IMR-90 (cell line): ENCODE data around the gene PRKAR2A. TPM values are rescaled to one million over a fixed set of nuclear protein-coding genes. Genes with fewer than 3 reads are reported as not detected.

Experiments
- ATAC-seq: fragments of 200-7000 bp; cut with Tn5 transposase; 2 replicates; pipeline ENCODE4 v1.9.1; 2020; ENCODE audit warnings: low read depth, mild to moderate bottlenecking, moderate library complexity
- BruUV-seq: library from RNA; stranded (reverse); fragments of 400-500 nt; replicated peaks from 2 replicates; lab custom pipeline; 2021; lab: Mats Ljungman, UMichigan
- CTCF ChIA-PET: fragments of 300-600 bp; formaldehyde crosslinking; extraction: SDS; loops from one replicate; lab custom pipeline; 2021; ENCODE audit warnings: antibody characterized with exemption; lab: Yijun Ruan, JAX
- POLR2A ChIA-PET: fragments of 300-600 bp; sonication (Branson Sonifier 250); formaldehyde crosslinking; loops from one replicate; lab custom pipeline; 2022; ENCODE audit warnings: antibody characterized with exemption; ENCODE audit not compliant: unreplicated experiment; lab: Charles Lee
- DNase-seq: peaks from one replicate; pipeline ENCODE4 v3.0.0; 2013
- H2AFZ ChIP-seq: replicated peaks from 2 replicates; pipeline ENCODE3; 2013; ENCODE audit warnings: low read length, mild to moderate bottlenecking; ENCODE audit not compliant: poor library complexity
- H2AK5ac ChIP-seq: 2 replicates; pipeline ENCODE4 v1.6.1; 2013; ENCODE audit warnings: low read depth, low read length, inconsistent platforms
- H2AK9ac ChIP-seq: replicated peaks from 2 replicates; pipeline ENCODE3; 2013; ENCODE audit warnings: mild to moderate bottlenecking, low read depth, low read length, moderate library complexity; ENCODE audit not compliant: poor library complexity
- H2BK120ac ChIP-seq: 2 replicates; pipeline ENCODE4 v1.6.1; 2013; ENCODE audit warnings: low read depth, low read length, inconsistent platforms
- H2BK15ac ChIP-seq: 3 replicates; pipeline ENCODE4 v1.6.1; 2013; ENCODE audit warnings: low read depth, low read length, inconsistent platforms
- H2BK20ac ChIP-seq: 2 replicates; pipeline ENCODE4 v1.6.1; 2013; ENCODE audit warnings: low read depth, mild to moderate bottlenecking, inconsistent platforms, low read length, moderate library complexity
- H2BK5ac ChIP-seq: 2 replicates; pipeline ENCODE4 v1.6.1; 2013; ENCODE audit warnings: mild to moderate bottlenecking, low read depth, low read length, inconsistent platforms; ENCODE audit not compliant: poor library complexity, severe bottlenecking
- H3K14ac ChIP-seq: replicated peaks from 2 replicates; pipeline ENCODE4 v1.6.1; 2013; ENCODE audit warnings: low read depth, low read length, inconsistent platforms
- H3K18ac ChIP-seq: 2 replicates; pipeline ENCODE4 v1.6.1; 2013; ENCODE audit warnings: low read depth, low read length, control low read depth
- H3K23ac ChIP-seq: 2 replicates; pipeline ENCODE4 v1.6.1; 2013; ENCODE audit warnings: low read depth, low read length, inconsistent platforms
- H3K27ac ChIP-seq: 2 replicates; pipeline ENCODE4 v1.5.1; 2013; ENCODE audit warnings: mild to moderate bottlenecking, control low read depth, low read length; ENCODE audit not compliant: insufficient read depth
- H3K27me3 ChIP-seq: 2 replicates; pipeline ENCODE4 v1.6.1; 2013; ENCODE audit warnings: low read length; ENCODE audit not compliant: control insufficient read depth, insufficient read depth
- H3K36me3 ChIP-seq: 2 replicates; pipeline ENCODE4 v1.6.1; 2013; ENCODE audit warnings: low read length, mixed read lengths; ENCODE audit not compliant: control insufficient read depth, insufficient read depth
- H3K4ac ChIP-seq: 2 replicates; pipeline ENCODE4 v1.6.1; 2013; ENCODE audit warnings: low read depth, low read length, inconsistent platforms
- H3K4me1 ChIP-seq: 2 replicates; pipeline ENCODE4 v1.6.1; 2013; ENCODE audit warnings: low read length, mixed read lengths; ENCODE audit not compliant: control insufficient read depth, insufficient read depth
- H3K4me2 ChIP-seq: 2 replicates; pipeline ENCODE4 v1.6.1; 2013; ENCODE audit warnings: low read depth, mild to moderate bottlenecking, control low read depth, low read length, moderate library complexity
- H3K4me3 ChIP-seq: 2 replicates; pipeline ENCODE4 v1.5.1; 2013; ENCODE audit warnings: low read depth, mild to moderate bottlenecking, control low read depth, low read length, moderate library complexity; ENCODE audit not compliant: insufficient read depth
- H3K56ac ChIP-seq: 2 replicates; pipeline ENCODE4 v1.6.1; 2013; ENCODE audit warnings: low read length, inconsistent platforms; ENCODE audit not compliant: insufficient read depth; ENCODE audit errors: extremely low read depth
- H3K79me1 ChIP-seq, 2 experiments: 2 replicates each; pipeline ENCODE4 v1.6.1; 2013; ENCODE audit warnings: low read length in 2 of 2, inconsistent platforms in 1 of 2, low read depth in 1 of 2
- H3K9ac ChIP-seq: 2 replicates; pipeline ENCODE4 v1.6.1; 2013; ENCODE audit warnings: low read depth, low read length, control low read depth
- H3K9me1 ChIP-seq: 2 replicates; pipeline ENCODE4 v1.6.1; 2013; ENCODE audit warnings: low read length, inconsistent platforms; ENCODE audit not compliant: insufficient read depth
- H3K9me3 ChIP-seq: 2 replicates; pipeline ENCODE4 v1.6.1; 2013; ENCODE audit warnings: low read length; ENCODE audit not compliant: control insufficient read depth, insufficient read depth
- H4K20me1 ChIP-seq: 2 replicates; pipeline ENCODE4 v1.6.1; 2013; ENCODE audit warnings: low read length, inconsistent platforms; ENCODE audit not compliant: insufficient read depth
- H4K5ac ChIP-seq: 2 replicates; pipeline ENCODE4 v1.6.1; 2013; ENCODE audit warnings: mild to moderate bottlenecking, low read depth, low read length, control low read depth
- H4K8ac ChIP-seq, 2 experiments: 2 replicates each; pipeline ENCODE4 v1.6.1; 2013; ENCODE audit warnings: low read depth in 2 of 2, low read length in 2 of 2, control low read depth in 1 of 2, inconsistent platforms in 1 of 2
- H4K91ac ChIP-seq: 2 replicates; pipeline ENCODE4 v1.6.1; 2013; ENCODE audit warnings: low read depth, low read length, inconsistent platforms; ENCODE audit not compliant: insufficient read depth
- BHLHE40 ChIP-seq: fragments of 150-350 bp; IDR thresholded peaks from 2 replicates; pipeline ENCODE4 v1.6.1; 2016; ENCODE audit warnings: mild to moderate bottlenecking, low read depth, low read length
- CEBPB ChIP-seq: IDR thresholded peaks from 2 replicates; pipeline ENCODE4 v1.6.1; 2012; ENCODE audit warnings: low read depth, low read length, improper control_type of control experiment
- CHD1 ChIP-seq: IDR thresholded peaks from 2 replicates; pipeline ENCODE4 v1.6.1; 2012; ENCODE audit warnings: low read depth, low read length, improper control_type of control experiment
- FOS ChIP-seq: fragments of 150-350 bp; IDR thresholded peaks from 2 replicates; pipeline ENCODE4 v1.6.1; 2016; ENCODE audit warnings: low read depth, low read length
- MAFK ChIP-seq: IDR thresholded peaks from 2 replicates; pipeline ENCODE4 v1.6.1; 2012; ENCODE audit warnings: low read depth, low read length, improper control_type of control experiment
- MAZ ChIP-seq: IDR thresholded peaks from 2 replicates; pipeline ENCODE4 v1.6.1; 2012; ENCODE audit warnings: low read depth, mild to moderate bottlenecking, low read length, improper control_type of control experiment, moderate library complexity, borderline replicate concordance
- MXI1 ChIP-seq: IDR thresholded peaks from 2 replicates; pipeline ENCODE4 v1.6.1; 2012; ENCODE audit warnings: low read depth, mild to moderate bottlenecking, low read length, moderate library complexity, borderline replicate concordance
- NFE2L2 ChIP-seq: fragments of 150-350 bp; IDR thresholded peaks from 2 replicates; pipeline ENCODE4 v1.6.1; 2016; ENCODE audit warnings: low read depth, mild to moderate bottlenecking, low read length
- POLR2A ChIP-seq: IDR thresholded peaks from 2 replicates; pipeline ENCODE4 v1.6.1; 2012; ENCODE audit warnings: mild to moderate bottlenecking, low read depth, low read length
- RAD21 ChIP-seq: IDR thresholded peaks from 2 replicates; pipeline ENCODE4 v1.6.1; 2012; ENCODE audit warnings: low read length, improper control_type of control experiment
- RCOR1 ChIP-seq: IDR thresholded peaks from 2 replicates; pipeline ENCODE4 v1.6.1; 2012; ENCODE audit warnings: mild to moderate bottlenecking, low read length, improper control_type of control experiment; ENCODE audit not compliant: insufficient replicate concordance
- RFX5 ChIP-seq: IDR thresholded peaks from 2 replicates; pipeline ENCODE4 v1.8.0; 2012; ENCODE audit warnings: low read depth, mild to moderate bottlenecking, low read length, moderate library complexity
- SMC3 ChIP-seq: fragments of 150-350 bp; IDR thresholded peaks from 2 replicates; pipeline ENCODE4 v1.6.1; 2016; ENCODE audit warnings: low read depth, mild to moderate bottlenecking, antibody characterized with exemption, low read length, moderate library complexity
- WGBS, 2 experiments: methylation state at CpG; one replicate each; pipeline versions ENCODE4 v1.1.5 to v1.1.7; 2013; ENCODE audit warnings: missing lambda C conversion rate in 2 of 2; ENCODE audit not compliant: insufficient read length in 1 of 2; ENCODE audit errors: extremely low coverage in 2 of 2; 5-methylcytosine and 5-hydroxymethylcytosine counted together
- dilution Hi-C: fragments of 300-500 bp; cut with HindIII; formaldehyde crosslinking; loops from one replicate; pipeline ENCODE4 v1.14.3; 2018; ENCODE audit warnings: low sequenced_read_pairs; ENCODE audit not compliant: unreplicated experiment
- in situ Hi-C: fragments of 300-500 bp; cut with MboI; formaldehyde crosslinking; loops from 3 replicates; pipeline ENCODE4 v1.14.3; 2019; ENCODE audit warnings: low sequenced_read_pairs, inconsistent platforms, mixed read lengths
- intact Hi-C: fragments of 100-400 bp; cut with micrococcal nuclease; formaldehyde crosslinking; loops from 2 replicates; pipeline ENCODE4 v1.10.0; 2022
- polyA plus RNA-seq, 3 experiments: library from polyadenylated mRNA; depleted of rRNA; stranded (reverse); fragments of >200 nt; gene quantifications; 2 replicates each; pipeline ENCODE4 v1.2.3, GENCODE V29; 2012; ENCODE audit warnings: low replicate concordance in 1 of 3
- total RNA-seq: library from RNA; depleted of rRNA; stranded (reverse); fragments of >200 nt; gene quantifications from 2 replicates; pipeline ENCODE4 v1.2.3, GENCODE V29; 2012
- TF ChIP-seq, protein P1 (sequence below): conservative IDR thresholded peaks from 2 replicates; pipeline ENCODE4 v1.5.1; 2012; ENCODE audit warnings: mild to moderate bottlenecking, low read depth, low read length, improper control_type of control experiment
- TF ChIP-seq, protein P2 (sequence below): fragments of 150-350 bp; IDR thresholded peaks from 2 replicates; pipeline ENCODE4 v1.6.1; 2016; ENCODE audit warnings: low read depth, mild to moderate bottlenecking, low read length, moderate library complexity, borderline replicate concordance
- TF ChIP-seq, protein P3 (sequence below): fragments of 150-350 bp; IDR thresholded peaks from 2 replicates; pipeline ENCODE4 v1.6.1; 2017; ENCODE audit warnings: mild to moderate bottlenecking, antibody characterized with exemption, low read length, low read depth

The PRKAR2A gene
- total and polyA plus RNA-seq, 2 of the 4 experiments (the other 2 are of a cell fraction) = 11.3 to 48.2 TPM

DNA sequence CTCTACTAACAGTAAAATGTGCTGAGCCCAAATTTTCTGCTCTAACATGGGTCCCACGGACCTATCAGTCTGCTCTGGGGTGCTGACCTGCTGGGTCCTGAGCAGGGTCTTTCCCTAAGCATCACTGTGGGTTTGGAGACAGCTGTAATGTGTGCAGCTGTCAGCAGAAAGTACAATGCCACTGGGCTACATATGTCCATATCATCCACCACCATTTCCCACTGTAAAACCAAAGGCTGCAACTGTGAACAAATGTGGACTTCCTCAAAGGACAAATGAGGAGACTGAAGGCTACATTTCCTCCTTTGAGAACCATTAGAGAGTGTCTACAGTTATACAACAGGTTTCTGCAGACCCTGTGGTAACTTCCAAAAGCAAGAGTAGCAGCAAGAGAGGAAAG is 96.8 kb downstream of the PRKAR2A start:
- no peak overlapping the region for H3K14ac ChIP-seq
- 0 out of 2 replicates have a peak, but pooled peaks cover 4% of the 10 kb centered on the region for H3K9me1 ChIP-seq
- no peak overlapping the region for H2BK15ac ChIP-seq
- no peak overlapping the region for H3K23ac ChIP-seq
- H3K27me3 ChIP-seq = no peaks in the 10 kb centered on the region
- no peak overlapping the region for H2BK120ac ChIP-seq
- H4K20me1 ChIP-seq = no peaks in the 10 kb centered on the region
- no peak overlapping the region for H3K4ac ChIP-seq
- ChIA-PET CTCF (no interaction called here), POLR2A (no interaction called here)
- no peaks in the 10 kb centered on the region for H3K79me1 ChIP-seq
- H3K27ac ChIP-seq = no peak overlapping the region
- no peaks in the 10 kb centered on the region for H3K4me1 ChIP-seq
- H3K56ac ChIP-seq = no peak overlapping the region
- ATAC-seq (no peak), DNase-seq (no peak)
- no peak overlapping the region for H2AFZ ChIP-seq
- H2AK5ac ChIP-seq = no peak overlapping the region
- no peak overlapping the region for H4K8ac ChIP-seq
- H3K4me2 ChIP-seq = no peak overlapping the region
- TSS peak; percentile 5 for BruUV-seq
- WGBS, 2 experiments = no CpG with 5 or more reads among the region's 1 CpG
- H4K5ac ChIP-seq = no peak overlapping the region
- peaks cover 31% of the 10 kb centered on the region for H3K36me3 ChIP-seq
- no peak overlapping the region for H3K9ac ChIP-seq
- dilution Hi-C loops (no loop called here), intact Hi-C loops (no loop called here), in situ Hi-C loops (no loop called here)
- H2BK5ac ChIP-seq = no peak overlapping the region
- H2AK9ac ChIP-seq = no peak overlapping the region
- H3K18ac ChIP-seq = no peak overlapping the region
- no peak overlapping the region for H4K91ac ChIP-seq
- TF ChIP-seq NFE2L2 (no peak), CEBPB (no peak), BHLHE40 (no peak), RCOR1 (no peak), CHD1 (no peak), MAZ (no peak), RAD21 (no peak), FOS (no peak), SMC3 (no peak), POLR2A (no peak), MAFK (no peak), RFX5 (no peak), MXI1 (no peak)
- TF ChIP-seq, protein P1, sequence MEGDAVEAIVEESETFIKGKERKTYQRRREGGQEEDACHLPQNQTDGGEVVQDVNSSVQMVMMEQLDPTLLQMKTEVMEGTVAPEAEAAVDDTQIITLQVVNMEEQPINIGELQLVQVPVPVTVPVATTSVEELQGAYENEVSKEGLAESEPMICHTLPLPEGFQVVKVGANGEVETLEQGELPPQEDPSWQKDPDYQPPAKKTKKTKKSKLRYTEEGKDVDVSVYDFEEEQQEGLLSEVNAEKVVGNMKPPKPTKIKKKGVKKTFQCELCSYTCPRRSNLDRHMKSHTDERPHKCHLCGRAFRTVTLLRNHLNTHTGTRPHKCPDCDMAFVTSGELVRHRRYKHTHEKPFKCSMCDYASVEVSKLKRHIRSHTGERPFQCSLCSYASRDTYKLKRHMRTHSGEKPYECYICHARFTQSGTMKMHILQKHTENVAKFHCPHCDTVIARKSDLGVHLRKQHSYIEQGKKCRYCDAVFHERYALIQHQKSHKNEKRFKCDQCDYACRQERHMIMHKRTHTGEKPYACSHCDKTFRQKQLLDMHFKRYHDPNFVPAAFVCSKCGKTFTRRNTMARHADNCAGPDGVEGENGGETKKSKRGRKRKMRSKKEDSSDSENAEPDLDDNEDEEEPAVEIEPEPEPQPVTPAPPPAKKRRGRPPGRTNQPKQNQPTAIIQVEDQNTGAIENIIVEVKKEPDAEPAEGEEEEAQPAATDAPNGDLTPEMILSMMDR = no peak
- TF ChIP-seq, protein P2, sequence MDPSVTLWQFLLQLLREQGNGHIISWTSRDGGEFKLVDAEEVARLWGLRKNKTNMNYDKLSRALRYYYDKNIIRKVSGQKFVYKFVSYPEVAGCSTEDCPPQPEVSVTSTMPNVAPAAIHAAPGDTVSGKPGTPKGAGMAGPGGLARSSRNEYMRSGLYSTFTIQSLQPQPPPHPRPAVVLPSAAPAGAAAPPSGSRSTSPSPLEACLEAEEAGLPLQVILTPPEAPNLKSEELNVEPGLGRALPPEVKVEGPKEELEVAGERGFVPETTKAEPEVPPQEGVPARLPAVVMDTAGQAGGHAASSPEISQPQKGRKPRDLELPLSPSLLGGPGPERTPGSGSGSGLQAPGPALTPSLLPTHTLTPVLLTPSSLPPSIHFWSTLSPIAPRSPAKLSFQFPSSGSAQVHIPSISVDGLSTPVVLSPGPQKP = no peak
- TF ChIP-seq, protein P3, sequence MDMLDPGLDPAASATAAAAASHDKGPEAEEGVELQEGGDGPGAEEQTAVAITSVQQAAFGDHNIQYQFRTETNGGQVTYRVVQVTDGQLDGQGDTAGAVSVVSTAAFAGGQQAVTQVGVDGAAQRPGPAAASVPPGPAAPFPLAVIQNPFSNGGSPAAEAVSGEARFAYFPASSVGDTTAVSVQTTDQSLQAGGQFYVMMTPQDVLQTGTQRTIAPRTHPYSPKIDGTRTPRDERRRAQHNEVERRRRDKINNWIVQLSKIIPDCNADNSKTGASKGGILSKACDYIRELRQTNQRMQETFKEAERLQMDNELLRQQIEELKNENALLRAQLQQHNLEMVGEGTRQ = no peak
- no peaks in the 10 kb centered on the region for H3K9me3 ChIP-seq
- H3K4me3 ChIP-seq = no peak overlapping the region
- H2BK20ac ChIP-seq = no peak overlapping the region
